Measurements from ENCODE around the gene CLDND2.

DNA sequence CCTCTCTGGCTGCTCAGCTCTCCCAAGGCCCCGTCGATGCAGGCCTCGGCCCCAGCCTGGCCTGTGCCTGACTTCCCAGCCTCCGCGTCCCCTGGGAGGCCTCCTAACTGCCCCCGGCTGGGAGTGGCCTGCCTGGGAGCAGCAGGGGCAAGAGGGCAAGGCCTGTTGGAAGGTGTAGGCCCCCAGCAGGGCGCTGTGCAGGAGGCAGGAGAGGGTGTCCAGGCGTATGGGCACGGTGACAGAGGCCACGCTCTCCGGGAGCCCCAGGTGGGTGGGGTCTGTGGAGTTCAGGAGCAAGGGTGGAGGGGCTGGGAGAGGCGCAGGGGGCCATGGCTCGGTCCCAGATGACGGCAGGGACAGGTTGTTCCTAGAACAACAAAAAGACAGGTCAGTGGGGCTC, 20.3 kb upstream of the CLDND2 start:
- TF ChIP-seq, protein P1, sequence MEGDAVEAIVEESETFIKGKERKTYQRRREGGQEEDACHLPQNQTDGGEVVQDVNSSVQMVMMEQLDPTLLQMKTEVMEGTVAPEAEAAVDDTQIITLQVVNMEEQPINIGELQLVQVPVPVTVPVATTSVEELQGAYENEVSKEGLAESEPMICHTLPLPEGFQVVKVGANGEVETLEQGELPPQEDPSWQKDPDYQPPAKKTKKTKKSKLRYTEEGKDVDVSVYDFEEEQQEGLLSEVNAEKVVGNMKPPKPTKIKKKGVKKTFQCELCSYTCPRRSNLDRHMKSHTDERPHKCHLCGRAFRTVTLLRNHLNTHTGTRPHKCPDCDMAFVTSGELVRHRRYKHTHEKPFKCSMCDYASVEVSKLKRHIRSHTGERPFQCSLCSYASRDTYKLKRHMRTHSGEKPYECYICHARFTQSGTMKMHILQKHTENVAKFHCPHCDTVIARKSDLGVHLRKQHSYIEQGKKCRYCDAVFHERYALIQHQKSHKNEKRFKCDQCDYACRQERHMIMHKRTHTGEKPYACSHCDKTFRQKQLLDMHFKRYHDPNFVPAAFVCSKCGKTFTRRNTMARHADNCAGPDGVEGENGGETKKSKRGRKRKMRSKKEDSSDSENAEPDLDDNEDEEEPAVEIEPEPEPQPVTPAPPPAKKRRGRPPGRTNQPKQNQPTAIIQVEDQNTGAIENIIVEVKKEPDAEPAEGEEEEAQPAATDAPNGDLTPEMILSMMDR (conservative IDR thresholded peaks at IDR 0.05; ENCODE audit: low read depth, low read length): no peak
- TF ChIP-seq RAD21 (IDR thresholded peaks at IDR 0.05; ENCODE audit: low read length): no peak
- no peak for TF ChIP-seq POLR2A (IDR thresholded peaks at IDR 0.05; ENCODE audit: low read depth, low read length)
- TF ChIP-seq CHD1 (IDR thresholded peaks at IDR 0.05; ENCODE audit: low read depth, low read length): no peak
- TF ChIP-seq CEBPB (IDR thresholded peaks at IDR 0.05; ENCODE audit: low read depth, low read length): no peak
- TF ChIP-seq MAZ (IDR thresholded peaks at IDR 0.05; ENCODE audit: borderline replicate concordance, low read depth, low read length): no peak
- no peak for TF ChIP-seq RFX5 (IDR thresholded peaks at IDR 0.05; ENCODE audit: low read depth, low read length)
- TF ChIP-seq MAFK (IDR thresholded peaks at IDR 0.05; ENCODE audit: low read depth, low read length): no peak
